ENCODE results near the gene NDFIP2.

DNA sequence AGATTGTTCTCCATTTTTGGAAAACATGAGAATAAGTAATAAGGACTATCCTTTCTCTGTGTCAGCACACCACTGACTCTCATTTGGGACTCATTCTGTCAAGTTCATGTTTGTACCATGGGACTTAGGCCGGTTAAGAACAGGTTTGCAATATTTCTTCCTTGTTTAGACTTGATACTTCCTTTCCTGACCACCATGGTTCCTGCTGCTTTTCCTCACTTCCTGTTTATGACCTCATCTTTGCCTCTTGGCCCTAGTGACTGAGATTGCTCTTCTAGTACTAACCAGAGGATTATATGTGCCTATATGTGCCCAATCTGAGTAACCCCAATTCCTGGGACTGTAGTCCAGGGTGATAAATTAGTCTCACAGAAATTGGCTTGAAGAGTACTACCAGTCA is 32.5 kb upstream of the NDFIP2 start:
- TF ChIP-seq, protein P1, sequence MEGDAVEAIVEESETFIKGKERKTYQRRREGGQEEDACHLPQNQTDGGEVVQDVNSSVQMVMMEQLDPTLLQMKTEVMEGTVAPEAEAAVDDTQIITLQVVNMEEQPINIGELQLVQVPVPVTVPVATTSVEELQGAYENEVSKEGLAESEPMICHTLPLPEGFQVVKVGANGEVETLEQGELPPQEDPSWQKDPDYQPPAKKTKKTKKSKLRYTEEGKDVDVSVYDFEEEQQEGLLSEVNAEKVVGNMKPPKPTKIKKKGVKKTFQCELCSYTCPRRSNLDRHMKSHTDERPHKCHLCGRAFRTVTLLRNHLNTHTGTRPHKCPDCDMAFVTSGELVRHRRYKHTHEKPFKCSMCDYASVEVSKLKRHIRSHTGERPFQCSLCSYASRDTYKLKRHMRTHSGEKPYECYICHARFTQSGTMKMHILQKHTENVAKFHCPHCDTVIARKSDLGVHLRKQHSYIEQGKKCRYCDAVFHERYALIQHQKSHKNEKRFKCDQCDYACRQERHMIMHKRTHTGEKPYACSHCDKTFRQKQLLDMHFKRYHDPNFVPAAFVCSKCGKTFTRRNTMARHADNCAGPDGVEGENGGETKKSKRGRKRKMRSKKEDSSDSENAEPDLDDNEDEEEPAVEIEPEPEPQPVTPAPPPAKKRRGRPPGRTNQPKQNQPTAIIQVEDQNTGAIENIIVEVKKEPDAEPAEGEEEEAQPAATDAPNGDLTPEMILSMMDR (IDR thresholded peaks at IDR 0.05): no peak
- TF ChIP-seq TCF7L2 (IDR thresholded peaks at IDR 0.05; ENCODE audit: low read depth, low read length) (no peak), SIN3A (IDR thresholded peaks at IDR 0.05; ENCODE audit: borderline replicate concordance, insufficient read depth, low read depth, low read length) (no peak), REST (IDR thresholded peaks at IDR 0.05; ENCODE audit: insufficient read depth in 1 of 2, low read depth in 2 of 2, low read length in 1 of 2) (no peak)

Measured in Panc1 (cell line).